IPS DF 6.9 (cell line): ENCODE results near the gene VSIR.

Experiments
- DNase-seq: peaks from one replicate; pipeline ENCODE4 v3.0.0-alpha.2; 2013; ENCODE audit warnings: low read depth, low spot score
- H3K27ac ChIP-seq: one replicate; pipeline ENCODE4 v1.5.1; 2013; ENCODE audit warnings: low read length, control low read depth
- H3K27me3 ChIP-seq: 2 replicates; pipeline ENCODE4 v1.6.1; 2013; ENCODE audit warnings: mild to moderate bottlenecking, low read length; ENCODE audit not compliant: control insufficient read depth, insufficient read depth
- H3K36me3 ChIP-seq: 2 replicates; pipeline ENCODE4 v1.6.1; 2013; ENCODE audit warnings: low read length; ENCODE audit not compliant: control insufficient read depth, insufficient read depth
- H3K4me1 ChIP-seq: 2 replicates; pipeline ENCODE4 v1.6.1; 2013; ENCODE audit warnings: low read length; ENCODE audit not compliant: control insufficient read depth, insufficient read depth
- H3K4me3 ChIP-seq: 2 replicates; pipeline ENCODE4 v1.5.1; 2013; ENCODE audit warnings: mild to moderate bottlenecking, low read length
- H3K9me3 ChIP-seq: 2 replicates; pipeline ENCODE4 v1.6.1; 2013; ENCODE audit warnings: low read length, inconsistent platforms; ENCODE audit not compliant: control insufficient read depth, insufficient read depth
- WGBS: extraction: QIAGEN DNeasy Blood & Tissue Kit; methylation state at CpG from one replicate; pipeline ENCODE4 v1.1.7; 2013; ENCODE audit warnings: mixed read lengths, missing lambda C conversion rate; ENCODE audit not compliant: insufficient read length, insufficient coverage; 5-methylcytosine and 5-hydroxymethylcytosine counted together

Gene VSIR

DNA sequence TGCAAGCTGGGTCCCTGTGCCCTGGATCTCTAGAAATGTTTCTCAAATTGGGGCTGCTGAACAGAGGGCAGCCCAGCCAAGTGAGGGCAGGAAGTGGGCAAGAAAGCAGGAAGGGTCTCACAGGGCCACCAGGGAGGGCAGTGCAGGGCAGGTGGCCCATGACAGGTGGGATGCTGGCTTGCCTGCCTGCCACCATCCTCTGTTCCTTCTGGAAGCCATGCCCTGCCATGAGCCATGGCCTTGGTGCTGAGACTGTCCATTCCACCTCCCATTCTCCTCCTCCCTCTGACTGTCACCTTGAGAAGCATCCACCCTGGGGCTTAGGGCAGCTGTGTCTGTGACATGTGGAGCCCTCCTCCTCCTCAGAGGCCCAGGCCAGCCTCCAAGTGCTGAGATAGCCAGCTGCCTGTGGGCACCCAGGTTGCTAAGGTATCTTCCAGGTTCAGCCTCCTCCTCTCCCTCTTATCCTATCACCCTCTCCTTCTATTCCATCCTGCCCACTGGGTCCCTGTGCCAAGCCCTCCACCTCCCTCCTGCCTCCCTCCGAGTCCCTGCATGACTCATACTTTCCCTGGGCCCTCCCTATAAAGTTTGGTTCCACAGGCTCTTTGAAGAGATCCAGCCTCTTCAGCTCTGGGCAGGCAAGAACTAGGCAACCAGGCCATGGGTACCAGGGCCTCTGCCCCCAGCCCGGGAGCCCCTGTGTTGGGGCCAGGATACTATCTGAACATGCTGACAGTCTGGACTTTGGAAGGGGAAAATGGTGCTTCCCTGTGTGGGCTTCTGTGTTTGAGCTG is 1.3 kb downstream of the VSIR start:
- no peak for DNase-seq
- H3K4me1 ChIP-seq, result peaks cover 3% of the 10 kb centered on the region; the same call in 1 of the 2 replicates

DNA sequence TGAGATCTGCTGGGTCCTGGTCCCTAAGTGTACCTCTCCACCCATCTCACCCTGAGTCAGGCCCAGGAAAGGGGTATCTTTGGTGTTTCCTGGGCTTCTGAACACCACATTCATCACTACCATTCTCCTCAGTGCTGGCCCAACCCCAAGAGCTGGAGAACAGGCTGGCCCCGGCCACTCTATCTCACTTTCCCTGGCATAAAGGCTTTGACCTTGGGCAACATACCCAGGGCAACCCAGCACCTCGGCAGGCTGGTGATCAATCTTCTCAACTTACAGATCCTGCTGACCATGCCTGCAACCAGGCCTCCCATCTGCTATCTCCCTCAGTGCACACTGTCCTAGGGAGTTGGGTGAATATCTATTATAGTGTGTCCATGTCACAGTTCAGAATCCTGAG is 2.1 kb downstream of the VSIR start:
- WGBS, result no CpG with 5 or more reads among the region's 2 CpGs
- Histone ChIP-seq H3K4me1 (peaks cover 3% of the 10 kb centered on the region; the same call in 1 of the 2 replicates), H3K4me3 (no peak overlapping the region), H3K27me3 (no peaks in the 10 kb centered on the region), H3K27ac (no peak overlapping the region), H3K9me3 (no peaks in the 10 kb centered on the region), H3K36me3 (no peaks in the 10 kb centered on the region)
- DNase-seq, result no peak

More for the DNA sequence above, 1.3 kb downstream of the VSIR start:
- Histone ChIP-seq H3K9me3 (no peaks in the 10 kb centered on the region), H3K27ac (no peak overlapping the region), H3K4me3 (no peak overlapping the region), H3K36me3 (no peaks in the 10 kb centered on the region), H3K27me3 (no peaks in the 10 kb centered on the region)
- WGBS, result no CpG with 5 or more reads among the region's 2 CpGs

DNA sequence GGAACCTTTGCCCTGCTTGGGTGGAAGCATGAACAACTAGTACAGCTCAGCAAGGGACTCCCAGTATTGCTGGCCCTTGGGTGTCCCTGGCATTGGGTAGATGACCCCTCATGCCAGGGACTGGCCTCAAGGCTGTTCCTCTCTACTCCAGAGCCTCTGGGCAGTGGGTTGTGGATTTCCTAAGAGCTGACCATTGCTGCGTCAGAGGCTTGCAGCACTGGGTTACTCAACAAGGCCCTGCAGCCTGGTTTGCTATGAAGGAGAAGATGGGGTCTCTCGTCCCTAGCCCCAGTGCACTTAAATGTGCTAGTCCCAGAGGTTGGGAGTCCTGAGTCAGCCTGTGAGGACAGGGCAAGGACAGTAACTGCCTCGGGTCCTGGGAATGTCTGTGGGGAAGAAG is 2.5 kb downstream of the VSIR start:
- Histone ChIP-seq H3K27me3 (no peaks in the 10 kb centered on the region), H3K4me1 (peaks cover 3% of the 10 kb centered on the region; the same call in 1 of the 2 replicates), H3K9me3 (no peaks in the 10 kb centered on the region), H3K36me3 (no peaks in the 10 kb centered on the region), H3K4me3 (no peak overlapping the region), H3K27ac (no peak overlapping the region)
- no CpG with 5 or more reads among the region's 3 CpGs for WGBS
- no peak for DNase-seq

DNA sequence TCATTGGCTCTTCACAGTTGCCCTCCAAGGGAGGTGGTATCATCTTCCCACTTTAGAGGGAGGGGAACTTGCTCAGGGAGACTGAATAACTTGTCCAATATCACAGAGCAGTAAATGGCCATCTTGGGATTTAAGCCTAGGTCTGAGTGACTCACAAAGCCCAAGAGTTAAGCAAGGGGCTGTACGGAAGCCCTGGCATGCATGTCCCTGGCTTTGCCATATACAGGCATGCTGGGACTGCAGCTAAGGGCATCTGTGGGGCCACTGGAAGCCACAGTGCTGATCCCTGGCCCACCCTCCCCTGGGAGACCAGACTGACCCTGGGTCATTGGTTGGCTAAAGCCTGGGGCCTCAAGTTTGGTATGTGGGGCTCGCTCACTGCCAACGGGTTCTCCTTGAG is 3.1 kb downstream of the VSIR start:
- Histone ChIP-seq H3K4me1 (peaks cover 3% of the 10 kb centered on the region; the same call in 1 of the 2 replicates), H3K9me3 (no peaks in the 10 kb centered on the region), H3K27ac (no peak overlapping the region), H3K27me3 (no peaks in the 10 kb centered on the region), H3K36me3 (no peaks in the 10 kb centered on the region), H3K4me3 (no peak overlapping the region)
- no peak for DNase-seq
- no CpG with 5 or more reads among the region's 3 CpGs for WGBS

DNA sequence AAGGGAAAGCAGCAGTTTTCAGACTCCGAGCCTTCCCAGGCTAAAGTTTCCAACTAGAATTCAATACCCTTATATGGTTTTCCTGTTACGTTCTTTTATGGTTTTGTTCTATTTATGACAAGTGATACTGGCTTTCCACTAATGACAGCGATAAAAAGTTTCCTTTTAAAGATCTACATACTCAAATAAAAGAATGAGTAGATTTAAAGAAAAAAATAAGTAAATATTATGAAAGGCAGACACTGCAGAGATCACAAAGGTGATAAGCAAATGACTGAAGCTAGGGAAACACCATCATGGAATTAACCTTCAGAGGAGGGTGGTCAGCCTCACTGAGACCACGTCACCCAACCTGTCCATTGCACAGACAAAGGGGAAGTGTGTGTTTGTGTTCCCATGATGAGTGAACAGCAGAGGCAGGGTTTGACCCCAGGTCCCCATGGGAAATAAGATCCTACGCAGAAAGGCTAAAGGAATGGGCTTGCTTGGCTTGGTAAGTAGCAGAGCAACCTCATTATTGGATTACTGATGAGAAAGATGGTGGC is 4.0 kb downstream of the VSIR start:
- no peaks in the 10 kb centered on the region for H3K27me3 ChIP-seq
- no peak for DNase-seq
- WGBS, result no CpG with 5 or more reads among the region's 5 CpGs
- peaks cover 3% of the 10 kb centered on the region; the same call in 1 of the 2 replicates for H3K4me1 ChIP-seq
- no peaks in the 10 kb centered on the region for H3K36me3 ChIP-seq
- no peak overlapping the region for H3K4me3 ChIP-seq
- no peak overlapping the region for H3K27ac ChIP-seq
- no peaks in the 10 kb centered on the region for H3K9me3 ChIP-seq

DNA sequence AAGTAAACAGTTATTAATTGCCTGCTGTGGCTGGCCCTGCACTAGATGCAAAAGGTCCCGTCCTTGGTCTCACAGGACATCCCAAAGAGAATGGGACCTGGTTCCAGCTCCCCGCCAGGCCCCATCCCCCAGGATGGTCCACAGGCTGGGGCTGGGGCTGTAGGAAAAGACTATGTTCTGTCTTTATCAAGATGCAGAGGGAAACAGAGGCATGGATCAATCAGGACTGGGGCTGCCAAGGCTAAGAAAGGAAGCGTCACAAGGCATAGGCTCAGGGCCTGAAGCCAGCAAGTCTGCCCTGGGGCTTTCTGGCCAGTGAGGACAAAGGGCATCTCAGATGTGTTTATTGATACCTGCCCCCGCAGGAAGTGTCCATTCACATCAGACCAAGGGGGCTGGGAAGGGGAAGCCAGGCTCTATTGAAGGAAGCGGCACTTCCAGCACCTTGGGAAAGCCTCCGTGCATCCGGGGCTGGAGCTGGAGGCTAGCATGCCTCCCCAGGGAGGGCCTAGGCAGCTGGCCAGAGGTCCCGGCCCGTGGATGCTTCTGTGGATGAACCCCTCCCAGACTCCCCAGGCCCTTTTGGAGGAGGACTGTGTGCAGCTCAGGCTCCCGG is 5.8 kb downstream of the VSIR start:
- H3K27me3 ChIP-seq, result no peaks in the 10 kb centered on the region
- H3K4me1 ChIP-seq, result 0 out of 2 replicates have a peak, but pooled peaks cover 1% of the 10 kb centered on the region
- H3K36me3 ChIP-seq, result no peaks in the 10 kb centered on the region
- DNase-seq, result no peak
- no peak overlapping the region for H3K27ac ChIP-seq
- H3K4me3 ChIP-seq, result no peak overlapping the region
- no peaks in the 10 kb centered on the region for H3K9me3 ChIP-seq
- WGBS, result no CpG with 5 or more reads among the region's 10 CpGs

DNA sequence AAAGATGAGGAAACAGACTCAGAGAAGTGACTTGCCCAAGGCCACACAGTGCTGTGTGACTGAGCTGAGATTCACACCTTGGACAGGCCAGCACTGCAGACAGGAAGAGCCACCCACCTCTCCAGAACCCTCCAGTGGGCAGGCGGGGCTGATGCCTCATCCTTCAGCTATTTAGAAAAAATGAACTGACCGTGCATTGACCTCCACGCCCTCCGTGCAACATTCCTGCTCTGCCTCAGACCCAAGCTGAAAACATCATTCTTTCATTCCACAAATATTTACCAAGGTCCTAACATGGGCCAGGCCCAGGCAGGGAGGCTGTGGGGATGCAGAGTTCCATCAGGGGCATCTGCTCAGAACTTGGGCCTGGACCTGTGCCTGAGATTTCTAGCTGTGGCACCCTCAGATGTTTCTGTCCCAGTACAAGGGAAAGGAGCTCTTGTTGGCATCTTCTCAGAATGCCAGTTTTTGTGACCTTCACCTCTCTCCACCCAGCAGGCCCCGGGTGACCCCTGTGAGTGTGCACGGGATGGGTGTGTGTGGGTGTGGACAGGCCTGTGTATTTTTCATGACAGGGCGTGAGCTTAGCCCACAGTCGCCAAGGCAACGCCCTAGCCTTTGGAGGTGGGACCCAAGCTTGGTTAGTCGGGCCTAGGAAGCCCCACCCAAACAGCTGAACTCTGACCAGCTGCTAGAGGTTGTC is 6.5 kb downstream of the VSIR start:
- Histone ChIP-seq H3K4me3 (no peak overlapping the region), H3K36me3 (no peaks in the 10 kb centered on the region), H3K27ac (no peak overlapping the region), H3K9me3 (no peaks in the 10 kb centered on the region), H3K4me1 (0 out of 2 replicates have a peak, but pooled peaks cover 1% of the 10 kb centered on the region), H3K27me3 (no peaks in the 10 kb centered on the region)
- DNase-seq, result no peak
- no CpG with 5 or more reads among the region's 10 CpGs for WGBS

DNA sequence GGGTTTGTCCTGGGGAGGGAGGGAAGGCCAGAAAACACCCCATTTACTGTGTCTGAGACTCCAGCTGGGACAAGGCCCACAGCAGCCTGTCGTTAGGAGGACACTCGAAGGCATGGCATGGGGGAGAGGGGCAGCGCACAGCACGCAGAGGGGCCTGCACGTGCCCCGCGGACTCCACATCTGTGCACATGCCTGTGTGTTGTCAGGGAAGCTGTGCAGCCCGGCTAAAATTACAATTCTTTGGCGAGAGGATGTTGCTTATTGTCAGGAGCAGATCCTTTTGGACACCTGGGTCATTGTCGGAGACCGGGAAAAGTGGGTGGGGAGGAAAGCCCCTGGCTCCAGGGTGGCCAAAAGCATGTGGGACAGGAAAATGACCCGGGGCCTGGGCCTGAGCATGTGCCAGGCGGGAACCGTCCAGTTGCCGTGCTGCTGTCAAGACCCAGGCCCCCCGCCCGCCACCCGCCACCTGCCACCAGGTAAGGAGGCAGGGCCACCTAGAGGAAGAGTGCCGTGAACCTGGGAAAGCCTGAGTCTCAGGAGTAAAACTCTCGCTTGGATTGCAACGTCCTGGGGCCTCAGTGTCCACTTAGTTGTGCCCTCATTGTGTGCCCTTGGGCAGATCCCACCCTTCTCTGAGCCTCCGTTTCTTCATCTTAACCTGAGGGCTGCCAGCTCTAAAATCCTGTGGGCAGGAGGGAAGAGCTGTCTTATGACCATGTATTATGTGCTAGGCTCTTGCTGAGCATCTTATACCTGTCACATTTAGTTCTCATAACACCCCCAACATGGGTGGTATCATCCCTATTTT is 7.2 kb downstream of the VSIR start:
- Histone ChIP-seq H3K27ac (no peak overlapping the region), H3K4me3 (no peak overlapping the region), H3K4me1 (0 out of 2 replicates have a peak, but pooled peaks cover 1% of the 10 kb centered on the region), H3K27me3 (no peaks in the 10 kb centered on the region), H3K36me3 (no peaks in the 10 kb centered on the region), H3K9me3 (no peaks in the 10 kb centered on the region)
- WGBS, result no CpG with 5 or more reads among the region's 22 CpGs
- no peak for DNase-seq

DNA sequence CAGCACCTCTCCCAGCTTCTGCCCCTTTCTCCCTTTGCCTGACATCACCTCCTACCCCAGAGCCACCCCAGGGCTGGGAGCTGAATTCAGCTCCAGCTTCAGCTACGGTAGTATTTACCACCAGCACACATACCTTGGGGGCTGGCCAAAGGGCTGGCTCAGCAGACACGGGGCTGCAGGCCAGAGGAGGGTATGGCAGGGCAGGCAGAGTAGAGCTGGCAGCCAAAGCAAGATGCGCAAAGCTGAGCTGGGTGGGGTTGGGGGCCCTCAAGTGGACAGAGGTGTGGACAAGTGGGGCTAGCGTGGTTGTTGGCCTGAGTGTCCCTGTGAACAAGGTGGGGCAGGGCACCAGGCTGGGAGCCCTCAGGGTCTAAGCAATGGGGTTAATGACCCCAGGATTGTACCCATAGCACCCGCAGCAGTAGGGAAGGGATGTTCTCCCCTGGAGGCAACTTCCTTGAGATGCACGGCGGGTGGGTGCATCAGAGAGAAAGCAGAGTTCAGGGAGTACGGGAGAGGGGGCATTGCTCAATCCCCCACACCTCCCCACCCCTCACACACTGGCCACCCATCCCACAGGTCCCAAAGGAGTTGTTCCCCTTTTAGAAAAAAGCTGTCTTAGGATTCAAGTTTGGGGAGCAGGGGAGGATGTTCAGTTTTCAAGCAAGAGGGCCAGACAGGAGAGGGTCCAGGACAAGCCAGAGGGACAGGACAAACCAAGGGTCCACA is 8.0 kb downstream of the VSIR start:
- Histone ChIP-seq H3K4me3 (no peak overlapping the region), H3K36me3 (no peaks in the 10 kb centered on the region), H3K27ac (no peak overlapping the region), H3K4me1 (0 out of 2 replicates have a peak, but pooled peaks cover 1% of the 10 kb centered on the region), H3K27me3 (no peaks in the 10 kb centered on the region), H3K9me3 (no peaks in the 10 kb centered on the region)
- WGBS, result no CpG with 5 or more reads among the region's 8 CpGs
- no peak for DNase-seq
